ENCODE measurements around the gene PTPA. TPM values are rescaled to one million over a fixed set of nuclear protein-coding genes. Genes with fewer than 3 reads are reported as not detected.

PTPA gene
- total RNA-seq = 184 and 220 TPM in 2 replicates

GRCh38 chr9:129110740-129111527, at the start of gene PTPA, which contains the start of gene CRAT:
Gene PTPA (plus strand): TSS chr9:129111415. CDS start chr9:129111601, 186 bp downstream.
Gene CRAT (minus strand): TSS chr9:129110793. CDS start chr9:129110509, 284 bp downstream.
- peak within 1 kb of the TSS; percentile 93 for H3K4me3 ChIP-seq (ENCODE audit: low read depth, low read length)
- DNase-seq (ENCODE audit: low read depth) = peak; percentile 49
- TF ChIP-seq CTCF (conservative IDR thresholded peaks at IDR 0.05; ENCODE audit: low read depth, low read length) = no peak

- DNase-seq (ENCODE audit: low read depth) = no peak
- no peak overlapping the region for H3K4me3 ChIP-seq (ENCODE audit: low read depth, low read length)
- TF ChIP-seq CTCF (conservative IDR thresholded peaks at IDR 0.05; ENCODE audit: low read depth, low read length) = no peak
Observed at GRCh38 chr9:129063061-129063460, 48.2 kb upstream of the PTPA start.

- no peak for DNase-seq (ENCODE audit: low read depth)
- TF ChIP-seq CTCF (conservative IDR thresholded peaks at IDR 0.05; ENCODE audit: low read depth, low read length) = no peak
- no peak overlapping the region for H3K4me3 ChIP-seq (ENCODE audit: low read depth, low read length)
Observed at GRCh38 chr9:129064499-129064908, 46.7 kb upstream of the PTPA start.

GRCh38 chr9:129068110-129068509, 43.1 kb upstream of the PTPA start:
- DNase-seq (ENCODE audit: low read depth) = no peak
- no peak overlapping the region for H3K4me3 ChIP-seq (ENCODE audit: low read depth, low read length)
- TF ChIP-seq CTCF (conservative IDR thresholded peaks at IDR 0.05; ENCODE audit: low read depth, low read length) = no peak

- TF ChIP-seq CTCF (conservative IDR thresholded peaks at IDR 0.05; ENCODE audit: low read depth, low read length) = no peak
- no peak overlapping the region for H3K4me3 ChIP-seq (ENCODE audit: low read depth, low read length)
Observed at GRCh38 chr9:129068990-129069861, 42.0 kb upstream of the PTPA start.

GRCh38 chr9:129069862-129070641, 41.2 kb upstream of the PTPA start:
- no peak for TF ChIP-seq CTCF (conservative IDR thresholded peaks at IDR 0.05; ENCODE audit: low read depth, low read length)
- no peak for DNase-seq (ENCODE audit: low read depth)
- H3K4me3 ChIP-seq (ENCODE audit: low read depth, low read length) = no peak overlapping the region

More at GRCh38 chr9:129068990-129069861, 42.0 kb upstream of the PTPA start:
- no peak for DNase-seq (ENCODE audit: low read depth)
